Hepatocyte (in vitro differentiated cells): ENCODE measurements around the gene IGF2BP1. TPM values are rescaled to one million over a fixed set of nuclear protein-coding genes. Genes with fewer than 3 reads are reported as not detected.

Source experiments
- DNase-seq: peaks from one replicate; pipeline ENCODE4 v3.0.0-alpha.2; 2016; ENCODE audit warnings: low spot score
- H2AFZ ChIP-seq: fragments of 200-600 bp; sonication (generic); 2 replicates; pipeline ENCODE4 v1.6.0; 2016; ENCODE audit warnings: antibody characterized with exemption, mild to moderate bottlenecking
- H3K27ac ChIP-seq: fragments of 200-600 bp; sonication (generic); 2 replicates; pipeline ENCODE4 v1.5.1; 2016; ENCODE audit warnings: mild to moderate bottlenecking
- H3K27me3 ChIP-seq: fragments of 200-600 bp; sonication (generic); 2 replicates; pipeline ENCODE4 v1.6.1; 2016
- H3K36me3 ChIP-seq: fragments of 200-600 bp; sonication (generic); replicated peaks from 2 replicates; pipeline ENCODE4 v1.5.1; 2016; ENCODE audit warnings: low read depth; ENCODE audit not compliant: insufficient read depth
- H3K4me1 ChIP-seq: fragments of 200-600 bp; sonication (generic); 2 replicates; pipeline ENCODE4 v1.5.1; 2016; ENCODE audit warnings: mild to moderate bottlenecking, moderate library complexity; ENCODE audit not compliant: insufficient read depth
- H3K4me2 ChIP-seq: fragments of 200-600 bp; sonication (generic); 2 replicates; pipeline ENCODE4 v1.6.0; 2016
- H3K4me3 ChIP-seq: fragments of 200-600 bp; sonication (generic); 2 replicates; pipeline ENCODE4 v1.5.1; 2016; ENCODE audit warnings: mild to moderate bottlenecking
- H3K79me2 ChIP-seq: fragments of 200-600 bp; sonication (generic); 2 replicates; pipeline ENCODE4 v1.6.0; 2017; ENCODE audit warnings: mild to moderate bottlenecking
- H3K9me2 ChIP-seq: fragments of 200-600 bp; sonication (generic); replicated peaks from 2 replicates; pipeline ENCODE4 v1.6.0; 2017; ENCODE audit warnings: mild to moderate bottlenecking; ENCODE audit not compliant: insufficient read depth
- H3K9me3 ChIP-seq: fragments of 200-600 bp; sonication (generic); 2 replicates; pipeline ENCODE4 v1.5.1; 2016; ENCODE audit warnings: low read depth, mild to moderate bottlenecking
- H4K20me1 ChIP-seq: fragments of 200-600 bp; sonication (generic); 2 replicates; pipeline ENCODE4 v1.6.0; 2016; ENCODE audit warnings: mild to moderate bottlenecking; ENCODE audit not compliant: insufficient read depth, poor library complexity, severe bottlenecking
- CTCF ChIP-seq: fragments of 200-600 bp; sonication (generic); IDR thresholded peaks from 2 replicates; pipeline ENCODE4 v1.5.1; 2016; ENCODE audit warnings: antibody characterized with exemption, mild to moderate bottlenecking; ENCODE audit not compliant: poor library complexity
- EZH2 ChIP-seq: fragments of 200-600 bp; sonication (generic); IDR thresholded peaks from 2 replicates; pipeline ENCODE4 v1.6.1; 2016; ENCODE audit warnings: antibody characterized with exemption, mild to moderate bottlenecking, borderline replicate concordance
- EZH2phosphoT487 ChIP-seq: fragments of 200-600 bp; sonication (generic); IDR thresholded peaks from one replicate; pipeline ENCODE4 v1.6.1; 2018; ENCODE audit warnings: antibody characterized with exemption, mild to moderate bottlenecking, low read depth, moderate library complexity; ENCODE audit not compliant: unreplicated experiment, severe bottlenecking
- WGBS: methylation state at CpG from one replicate; pipeline ENCODE4 v1.1.6; 2016; ENCODE audit warnings: low lambda C conversion rate; ENCODE audit errors: missing lambda C conversion rate; 5-methylcytosine and 5-hydroxymethylcytosine counted together
- polyA plus RNA-seq: library from polyadenylated mRNA; unstranded; fragments of >200 nt; fragmentation: Nextera tagmentation; extraction: Ambion mirVana; gene quantifications from 2 replicates; pipeline ENCODE4 v1.2.1, GENCODE V29; 2016
- total RNA-seq: library from RNA; depleted of rRNA; stranded (reverse); fragments of >200 nt; gene quantifications from 2 replicates; pipeline ENCODE4 v1.2.3, GENCODE V29; 2014

IGF2BP1 gene
- total and polyA plus RNA-seq, 2 experiments from 2014 or later = 40.7 to 50.0 TPM

DNA sequence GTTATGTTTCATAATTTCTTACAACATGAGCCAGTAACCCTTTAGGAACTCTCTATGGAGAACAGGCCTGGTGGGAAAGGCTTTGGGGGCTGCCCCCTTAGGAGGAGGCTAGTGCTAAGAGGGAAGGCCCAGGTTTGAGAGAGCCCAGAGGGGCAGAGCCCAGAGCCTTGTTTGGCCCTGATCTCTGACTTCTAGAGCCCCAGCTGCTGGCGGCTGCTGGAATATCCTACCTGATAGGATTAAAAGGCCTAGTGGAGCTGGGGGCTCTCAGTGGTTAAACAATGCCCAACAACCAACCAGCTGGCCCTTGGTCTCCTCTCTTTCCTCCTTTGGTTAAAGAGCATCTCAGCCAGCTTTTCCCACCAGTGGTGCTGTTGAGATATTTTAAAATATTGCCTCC lies 54.1 kb downstream of the IGF2BP1 start:
- Histone ChIP-seq H3K36me3 (no peaks in the 10 kb centered on the region), H3K9me2 (no peaks in the 10 kb centered on the region), H4K20me1 (no peaks in the 10 kb centered on the region), H3K4me2 (no peak overlapping the region), H3K79me2 (no peaks in the 10 kb centered on the region), H3K27ac (no peak overlapping the region), H3K9me3 (no peaks in the 10 kb centered on the region), H3K4me3 (no peak overlapping the region), H3K27me3 (no peaks in the 10 kb centered on the region), H2AFZ (no peak overlapping the region), H3K4me1 (no peaks in the 10 kb centered on the region)
- DNase-seq = no peak
- WGBS = 79% methylated on average over 1 of the region's 1 CpG
- TF ChIP-seq CTCF (no peak), EZH2phosphoT487 (no peak), EZH2 (no peak)

DNA sequence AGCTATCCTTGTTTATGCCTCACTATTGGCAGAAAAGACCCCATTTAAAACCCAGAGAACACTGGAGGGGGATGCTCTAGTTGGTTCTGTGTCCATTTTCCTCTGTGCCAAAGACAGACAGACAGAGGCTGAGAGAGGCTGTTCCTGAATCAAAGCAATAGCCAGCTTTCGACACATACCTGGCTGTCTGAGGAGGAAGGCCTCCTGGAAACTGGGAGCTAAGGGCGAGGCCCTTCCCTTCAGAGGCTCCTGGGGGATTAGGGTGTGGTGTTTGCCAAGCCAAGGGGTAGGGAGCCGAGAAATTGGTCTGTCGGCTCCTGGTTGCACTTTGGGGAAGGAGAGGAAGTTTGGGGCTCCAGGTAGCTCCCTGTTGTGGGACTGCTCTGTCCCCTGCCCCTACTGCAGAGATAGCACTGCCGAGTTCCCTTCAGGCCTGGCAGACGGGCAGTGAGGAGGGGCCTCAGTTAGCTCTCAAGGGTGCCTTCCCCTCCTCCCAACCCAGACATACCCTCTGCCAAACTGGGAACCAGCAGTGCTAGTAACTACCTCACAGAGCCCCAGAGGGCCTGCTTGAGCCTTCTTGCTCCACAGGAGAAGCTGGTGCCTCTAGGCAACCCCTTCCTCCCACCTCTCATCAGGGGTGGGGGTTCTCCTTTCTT lies 56.1 kb downstream of the IGF2BP1 start:
- H3K27ac ChIP-seq = no peak overlapping the region
- 72% methylated on average over 6 of the region's 6 CpGs for WGBS
- TF ChIP-seq EZH2phosphoT487 = no peak
- no peak for TF ChIP-seq CTCF
- no peak for TF ChIP-seq EZH2

GRCh38 chr17:49054342-49055092 lies 57.3 kb downstream of the IGF2BP1 start:
- no peak overlapping the region for H3K4me2 ChIP-seq
- TF ChIP-seq CTCF = no peak
- TF ChIP-seq EZH2 = no peak
- TF ChIP-seq EZH2phosphoT487 = no peak
- DNase-seq = no peak
- H3K4me1 ChIP-seq = no peaks in the 10 kb centered on the region
- H3K36me3 ChIP-seq = no peaks in the 10 kb centered on the region
- H3K9me2 ChIP-seq = no peaks in the 10 kb centered on the region
- no peak overlapping the region for H3K4me3 ChIP-seq
- WGBS = 83% methylated on average over 6 of the region's 6 CpGs
- no peaks in the 10 kb centered on the region for H3K9me3 ChIP-seq
- H2AFZ ChIP-seq = no peak overlapping the region
- no peaks in the 10 kb centered on the region for H4K20me1 ChIP-seq
- no peaks in the 10 kb centered on the region for H3K27me3 ChIP-seq
- H3K27ac ChIP-seq = no peak overlapping the region
- no peaks in the 10 kb centered on the region for H3K79me2 ChIP-seq

More for the DNA sequence above, 56.1 kb downstream of the IGF2BP1 start:
- Histone ChIP-seq H3K4me3 (no peak overlapping the region), H3K27me3 (no peaks in the 10 kb centered on the region), H2AFZ (no peak overlapping the region), H3K9me3 (no peaks in the 10 kb centered on the region), H3K4me1 (no peaks in the 10 kb centered on the region), H3K4me2 (no peak overlapping the region), H3K79me2 (no peaks in the 10 kb centered on the region), H4K20me1 (no peaks in the 10 kb centered on the region), H3K9me2 (no peaks in the 10 kb centered on the region), H3K36me3 (no peaks in the 10 kb centered on the region)
- DNase-seq = no peak
